Neutrophil (primary cell): ENCODE results near the gene ASXL2.
"Not testable (repeated sequence)": the region's sequence is repeated elsewhere in the genome, so short reads cannot be mapped to it uniquely, and the experiment has no call there.

Source experiments
- H3K27ac ChIP-seq: fragments of 200-600 bp; sonication (generic); 2 replicates; pipeline ENCODE4 v1.5.1; 2016; ENCODE audit warnings: mild to moderate bottlenecking, moderate library complexity
- H3K27me3 ChIP-seq: fragments of 200-600 bp; sonication (generic); 2 replicates; pipeline ENCODE4 v1.6.0; 2016; ENCODE audit warnings: mild to moderate bottlenecking
- H3K36me3 ChIP-seq: fragments of 200-600 bp; sonication (generic); 2 replicates; pipeline ENCODE4 v1.5.1; 2017
- H3K4me1 ChIP-seq, 2 experiments: fragments of 200-600 bp in 1 of 2; sonication (generic) in 1 of 2; 1 replicate in 1 of 2; 2 replicates in 1 of 2; pipeline versions ENCODE4 v1.5.1 to v1.6.1; 2013 to 2016; ENCODE audit warnings: low read depth in 1 of 2, low read length in 1 of 2, mild to moderate bottlenecking in 1 of 2, moderate library complexity in 1 of 2; ENCODE audit not compliant: control insufficient read depth in 1 of 2, insufficient read depth in 1 of 2
- H3K4me3 ChIP-seq, 2 experiments: fragments of 200-600 bp in 1 of 2; sonication (generic) in 1 of 2; 1 replicate in 1 of 2; 2 replicates in 1 of 2; pipeline ENCODE4 v1.5.1; 2013 to 2016; ENCODE audit warnings: low read depth in 1 of 2, low read length in 1 of 2, mild to moderate bottlenecking in 1 of 2, moderate library complexity in 1 of 2
- H3K9me3 ChIP-seq: fragments of 200-600 bp; sonication (generic); 2 replicates; pipeline ENCODE4 v1.5.1; 2016
- TF ChIP-seq, protein P1 (sequence below): fragments of 200-600 bp; sonication (generic); IDR thresholded peaks from 2 replicates; pipeline ENCODE4 v1.5.1; 2016; ENCODE audit warnings: antibody characterized with exemption

ASXL2 gene

DNA sequence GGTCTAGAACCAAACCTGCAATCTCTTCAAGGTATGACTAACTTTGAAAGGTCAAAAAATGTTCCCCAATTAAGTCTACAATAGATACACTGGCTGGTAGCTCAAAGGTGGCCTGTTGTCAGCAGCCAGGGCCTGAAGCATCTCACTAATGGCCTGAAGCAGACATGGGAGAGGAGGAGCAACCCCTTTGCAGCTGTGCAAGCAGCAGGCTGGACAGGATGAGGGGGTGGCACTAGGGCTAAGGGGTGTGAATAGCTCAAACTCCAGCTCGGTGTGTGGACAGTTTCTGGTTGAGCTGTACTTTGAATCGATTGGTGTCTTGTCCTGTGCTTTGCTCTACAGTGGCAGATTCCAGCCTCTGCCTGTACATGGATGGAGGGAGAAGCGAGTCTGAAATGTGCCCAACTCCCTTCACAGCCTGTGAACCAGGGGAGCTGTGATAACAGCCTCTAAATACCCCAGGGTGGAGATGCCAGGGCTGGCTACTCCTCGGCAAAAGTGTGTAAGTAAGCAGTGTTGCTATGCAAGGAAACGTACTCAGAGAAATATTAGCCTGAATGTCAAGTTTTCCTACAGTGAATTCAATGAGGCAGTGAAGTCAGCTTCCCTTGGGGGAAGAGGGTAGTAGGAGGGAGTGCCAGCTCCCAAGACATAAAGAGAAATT, 170.2 kb downstream of the ASXL2 start:
- Histone ChIP-seq H3K27me3 (no peaks in the 10 kb centered on the region), H3K9me3 (no peaks in the 10 kb centered on the region), H3K4me3 (no peak overlapping the region), H3K36me3 (no peaks in the 10 kb centered on the region), H3K4me1 (peaks cover 12 to 19% of the 10 kb centered on the region in 2 experiments), H3K27ac (no peak overlapping the region)
- TF ChIP-seq, protein P1, sequence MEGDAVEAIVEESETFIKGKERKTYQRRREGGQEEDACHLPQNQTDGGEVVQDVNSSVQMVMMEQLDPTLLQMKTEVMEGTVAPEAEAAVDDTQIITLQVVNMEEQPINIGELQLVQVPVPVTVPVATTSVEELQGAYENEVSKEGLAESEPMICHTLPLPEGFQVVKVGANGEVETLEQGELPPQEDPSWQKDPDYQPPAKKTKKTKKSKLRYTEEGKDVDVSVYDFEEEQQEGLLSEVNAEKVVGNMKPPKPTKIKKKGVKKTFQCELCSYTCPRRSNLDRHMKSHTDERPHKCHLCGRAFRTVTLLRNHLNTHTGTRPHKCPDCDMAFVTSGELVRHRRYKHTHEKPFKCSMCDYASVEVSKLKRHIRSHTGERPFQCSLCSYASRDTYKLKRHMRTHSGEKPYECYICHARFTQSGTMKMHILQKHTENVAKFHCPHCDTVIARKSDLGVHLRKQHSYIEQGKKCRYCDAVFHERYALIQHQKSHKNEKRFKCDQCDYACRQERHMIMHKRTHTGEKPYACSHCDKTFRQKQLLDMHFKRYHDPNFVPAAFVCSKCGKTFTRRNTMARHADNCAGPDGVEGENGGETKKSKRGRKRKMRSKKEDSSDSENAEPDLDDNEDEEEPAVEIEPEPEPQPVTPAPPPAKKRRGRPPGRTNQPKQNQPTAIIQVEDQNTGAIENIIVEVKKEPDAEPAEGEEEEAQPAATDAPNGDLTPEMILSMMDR: no peak

DNA sequence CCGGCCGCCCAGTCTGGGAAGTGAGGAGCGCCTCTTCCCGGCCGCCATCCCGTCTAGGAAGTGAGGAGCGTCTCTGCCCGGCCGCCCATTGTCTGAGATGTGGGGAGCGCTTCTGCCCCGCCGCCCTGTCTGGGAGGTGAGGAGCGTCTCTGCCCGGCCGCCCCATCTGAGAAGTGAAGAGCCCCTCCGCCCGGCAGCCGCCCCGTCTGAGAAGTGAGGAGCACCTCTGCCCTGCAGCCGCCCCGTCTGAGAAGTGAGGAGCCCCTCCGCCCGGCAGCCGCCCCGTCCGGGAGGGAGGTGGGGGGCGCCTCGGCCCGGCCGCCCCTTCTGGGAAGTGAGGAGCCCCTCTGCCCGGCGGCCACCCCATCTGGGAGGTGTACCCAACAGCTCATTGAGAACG, 172.7 kb downstream of the ASXL2 start:
- H3K36me3 ChIP-seq, H3K4me1 ChIP-seq, H3K9me3 ChIP-seq, H3K27me3 ChIP-seq, H3K4me3 ChIP-seq, H3K27ac ChIP-seq: not testable (repeated sequence)

DNA sequence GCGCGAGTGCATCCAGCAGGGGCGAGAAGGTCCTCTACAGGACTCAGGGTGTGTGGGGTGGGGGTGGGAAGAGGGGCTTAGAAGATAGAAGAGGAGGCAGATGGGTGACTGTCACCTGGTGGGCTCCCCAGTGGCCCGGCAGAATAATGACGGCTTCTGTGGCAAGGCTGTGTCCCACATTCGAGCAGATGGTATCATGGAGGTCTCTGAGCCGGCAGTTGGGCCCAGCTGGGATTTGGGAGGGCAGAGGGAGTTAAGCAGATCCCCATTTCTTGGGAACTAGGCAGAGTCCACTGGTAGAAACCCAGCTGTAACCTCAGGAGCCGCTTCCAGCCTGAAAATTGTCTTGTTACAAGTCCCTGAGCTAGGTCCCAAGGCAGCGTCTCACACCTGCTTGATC, 176.5 kb downstream of the ASXL2 start:
- no peaks in the 10 kb centered on the region for H3K4me1 ChIP-seq
- no peaks in the 10 kb centered on the region for H3K27me3 ChIP-seq
- H3K9me3 ChIP-seq: no peaks in the 10 kb centered on the region
- no peak overlapping the region for H3K4me3 ChIP-seq
- no peaks in the 10 kb centered on the region for H3K36me3 ChIP-seq
- no peak overlapping the region for H3K27ac ChIP-seq
- TF ChIP-seq, protein P1: no peak

DNA sequence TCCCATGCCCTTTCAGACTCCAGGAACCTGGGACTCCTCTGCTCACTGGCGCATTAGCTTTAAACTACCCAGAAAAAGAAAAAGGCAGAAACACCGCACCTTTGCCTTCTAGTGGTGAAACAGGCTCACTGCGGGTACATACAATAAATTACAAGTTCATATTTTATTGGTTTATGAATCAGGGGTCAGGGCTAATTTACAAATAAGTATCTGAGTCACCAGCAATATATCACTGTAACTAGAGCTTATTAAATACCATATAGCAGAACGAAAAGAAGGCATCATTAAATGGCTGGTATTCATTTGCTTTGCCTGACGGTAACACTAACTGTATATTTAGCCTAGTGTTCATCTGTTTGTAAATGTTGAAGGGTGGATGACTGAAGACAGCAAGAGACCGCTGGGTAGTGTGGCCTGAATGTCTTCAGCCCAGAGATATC, 178.0 kb downstream of the ASXL2 start:
- no peak overlapping the region for H3K27ac ChIP-seq
- TF ChIP-seq, protein P1: peak; percentile 30
- H3K4me3 ChIP-seq: no peak overlapping the region
- H3K27me3 ChIP-seq: no peaks in the 10 kb centered on the region
- no peaks in the 10 kb centered on the region for H3K36me3 ChIP-seq
- H3K4me1 ChIP-seq: no peaks in the 10 kb centered on the region
- no peaks in the 10 kb centered on the region for H3K9me3 ChIP-seq

DNA sequence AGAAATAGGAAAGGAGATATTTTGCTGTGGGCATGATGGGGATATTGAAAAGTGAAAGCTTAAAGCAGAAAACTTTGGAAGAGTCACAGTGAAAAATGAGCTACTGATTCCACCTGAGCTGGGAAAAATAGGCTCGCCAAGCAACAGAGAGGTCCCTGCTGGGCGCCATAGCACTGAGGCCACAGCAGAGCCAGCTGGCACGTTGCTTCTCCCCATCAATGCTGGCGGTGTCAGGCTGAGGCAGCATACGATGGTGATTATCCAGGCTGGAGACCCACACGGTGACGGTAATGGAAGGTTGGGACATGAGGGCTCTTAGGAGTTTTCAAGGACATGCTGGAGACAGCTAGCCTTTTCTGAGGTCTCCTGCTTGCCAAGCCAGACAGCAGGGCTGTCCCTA, 179.1 kb downstream of the ASXL2 start:
- H3K27ac ChIP-seq: no peak overlapping the region
- no peaks in the 10 kb centered on the region for H3K4me1 ChIP-seq
- no peaks in the 10 kb centered on the region for H3K36me3 ChIP-seq
- H3K9me3 ChIP-seq: no peaks in the 10 kb centered on the region
- TF ChIP-seq, protein P1: no peak
- no peak overlapping the region for H3K4me3 ChIP-seq
- no peaks in the 10 kb centered on the region for H3K27me3 ChIP-seq

DNA sequence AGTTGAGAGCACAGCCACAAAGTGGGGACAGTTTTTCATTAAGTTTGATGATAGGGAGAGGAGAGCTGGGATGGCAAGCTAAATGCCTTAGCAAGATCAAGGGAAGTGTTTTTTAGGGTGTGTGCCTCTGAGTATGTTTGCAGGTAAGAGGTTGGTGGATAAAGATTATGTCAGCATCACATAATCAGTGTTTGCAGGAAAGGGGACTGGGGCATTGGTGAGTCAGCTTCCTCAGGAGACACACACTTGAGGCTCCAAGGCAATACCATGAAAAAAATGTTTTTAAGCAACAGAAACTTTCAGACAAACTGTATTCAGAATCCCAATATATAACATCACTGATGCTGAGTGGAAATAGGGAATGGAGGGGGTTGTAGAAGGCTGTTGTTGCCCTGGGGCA, 179.5 kb downstream of the ASXL2 start:
- H3K9me3 ChIP-seq: no peaks in the 10 kb centered on the region
- TF ChIP-seq, protein P1: no peak
- no peak overlapping the region for H3K4me3 ChIP-seq
- no peaks in the 10 kb centered on the region for H3K4me1 ChIP-seq
- no peaks in the 10 kb centered on the region for H3K36me3 ChIP-seq
- H3K27me3 ChIP-seq: no peaks in the 10 kb centered on the region
- no peak overlapping the region for H3K27ac ChIP-seq
